HL-60/S4 (cell line): ENCODE results near the gene KHSRP.
"Not testable (repeated sequence)": the region's sequence is repeated elsewhere in the genome, so short reads cannot be mapped to it uniquely, and the experiment has no call there.

Experiments
- in situ Hi-C: fragments of 300-500 bp; cut with MboI; formaldehyde crosslinking; loops from 2 replicates; pipeline ENCODE4 v1.14.3; 2022; ENCODE audit warnings: low sequenced_read_pairs

Gene KHSRP

GRCh38 chr19:6451583-6452222, 27.1 kb upstream of the KHSRP start:
- in situ Hi-C loops, result no loop called here

- in situ Hi-C loops, result no loop called here
These were observed 25.6 kb upstream of the KHSRP start for GRCh38 chr19:6450166-6450565.

GRCh38 chr19:6448045-6448444, 23.4 kb upstream of the KHSRP start:
- in situ Hi-C loops, result no loop called here

GRCh38 chr19:6446452-6446851, 21.8 kb upstream of the KHSRP start:
- in situ Hi-C loops, result no loop called here

GRCh38 chr19:6443986-6444385, 19.4 kb upstream of the KHSRP start:
- in situ Hi-C loops, result no loop called here

- in situ Hi-C loops, result no loop called here
These were observed 17.6 kb upstream of the KHSRP start for GRCh38 chr19:6442087-6442688.

GRCh38 chr19:6440905-6441304, 16.3 kb upstream of the KHSRP start:
- in situ Hi-C loops, result no loop called here

- in situ Hi-C loops, result no loop called here
These were observed 15.1 kb upstream of the KHSRP start for GRCh38 chr19:6439743-6440142.

GRCh38 chr19:6433663-6434062, 9.1 kb upstream of the KHSRP start, which contains the start of gene SLC25A41:
TSS of gene SLC25A41 (minus strand) at chr19:6433763. CDS start at chr19:6433693, 70 bp downstream.
- in situ Hi-C loops, result no loop called here

- in situ Hi-C loops, result no loop called here
These were observed 8.6 kb upstream of the KHSRP start for GRCh38 chr19:6433165-6433564.

- in situ Hi-C loops, result no loop called here
These were observed 7.3 kb upstream of the KHSRP start for GRCh38 chr19:6431891-6432290.

- in situ Hi-C loops, result no loop called here
These were observed 5.0 kb upstream of the KHSRP start for GRCh38 chr19:6429419-6430221.

- in situ Hi-C loops, result not testable (repeated sequence)
These were observed 4.2 kb upstream of the KHSRP start for GRCh38 chr19:6428692-6429418.

GRCh38 chr19:6427131-6427530, 2.5 kb upstream of the KHSRP start:
- in situ Hi-C loops, result no loop called here

GRCh38 chr19:6425732-6426620, 1.4 kb upstream of the KHSRP start:
- in situ Hi-C loops, result no loop called here

- in situ Hi-C loops, result no loop called here
These were observed 524 bp upstream of the KHSRP start for GRCh38 chr19:6424939-6425731.

- in situ Hi-C loops, result no loop called here
These were observed 964 bp downstream of the KHSRP start for GRCh38 chr19:6423499-6424194.

GRCh38 chr19:6421075-6422014, 3.3 kb downstream of the KHSRP start:
- in situ Hi-C loops, result no loop called here
